K562 (cell line): ENCODE measurements around the gene TPD52L1. TPM values are rescaled to one million over a fixed set of nuclear protein-coding genes. Genes with fewer than 3 reads are reported as not detected.

Experiments used
- ATAC-seq: fragments of 200-7000 bp; cut with Tn5 transposase; 3 replicates; pipeline ENCODE4 v1.9.1; 2020; ENCODE audit warnings: moderate library complexity
- BruUV-seq: library from RNA; stranded (reverse); fragments of 400-500 nt; replicated peaks from 2 replicates; lab custom pipeline; 2021; lab: Mats Ljungman, UMichigan
- CTCF ChIA-PET: fragments of 300-600 bp; formaldehyde crosslinking; extraction: SDS; loops from one replicate; lab custom pipeline; 2021; ENCODE audit warnings: low intra/inter-chr PET ratio; lab: Yijun Ruan, JAX
- POLR2A ChIA-PET: fragments of 300-600, 350-650 bp; sonication (Branson Sonifier 250); formaldehyde crosslinking; extraction: SDS; loops from one replicate; lab custom pipeline; 2021; ENCODE audit warnings: antibody characterized with exemption, inconsistent platforms; lab: Yijun Ruan, JAX
- DNase-seq, 4 experiments: peaks; one replicate each; pipeline versions ENCODE4 v3.0.0 to v3.0.0-alpha.2; 2011 to 2018; ENCODE audit warnings: low spot score in 3 of 4, mixed read lengths in 3 of 4; ENCODE audit errors: extremely low read depth in 1 of 4
- FAIRE-seq: peaks from 2 replicates; lab custom pipeline; 2011; peaks lifted over from hg19 to GRCh38; lab: Jason Lieb, UNC
- H2AFZ ChIP-seq: 2 replicates; pipeline ENCODE4 v1.6.0; 2011; ENCODE audit warnings: low read depth, low read length, control low read depth, inconsistent platforms
- H3K27ac ChIP-seq: fragments of 200-600 bp; 3 replicates; pipeline ENCODE4 v1.8.0; 2011; ENCODE audit warnings: low read depth, mild to moderate bottlenecking, control low read depth, inconsistent platforms, low read length, moderate library complexity, mixed read lengths; ENCODE audit errors: extremely low read depth
- H3K27me3 ChIP-seq, 2 experiments: fragments of 300-600 bp in 1 of 2; 2 replicates in 1 of 2; 3 replicates in 1 of 2; pipeline versions ENCODE4 v1.6.0 to v1.8.0; 2011; ENCODE audit warnings: inconsistent platforms in 2 of 2, low read length in 2 of 2, mild to moderate bottlenecking in 1 of 2, mixed read lengths in 1 of 2, moderate library complexity in 1 of 2; ENCODE audit not compliant: control insufficient read depth in 2 of 2, insufficient read depth in 2 of 2
- H3K36me3 ChIP-seq: fragments of 300-600 bp; 3 replicates; pipeline ENCODE4 v1.8.0; 2011; ENCODE audit warnings: mild to moderate bottlenecking, low read length, inconsistent platforms; ENCODE audit not compliant: control insufficient read depth, insufficient read depth
- H3K4me1 ChIP-seq, 2 experiments: fragments of 200-600 bp in 1 of 2; replicated peaks in 1 of 2; 2 replicates in 1 of 2; 3 replicates in 1 of 2; pipeline versions ENCODE4 v1.5.1 to v1.8.0; 2011; ENCODE audit warnings: inconsistent platforms in 2 of 2, low read length in 2 of 2, mild to moderate bottlenecking in 1 of 2, mixed read lengths in 1 of 2, moderate library complexity in 1 of 2; ENCODE audit not compliant: control insufficient read depth in 2 of 2, insufficient read depth in 2 of 2
- H3K4me2 ChIP-seq: 2 replicates; pipeline ENCODE4 v1.6.1; 2011; ENCODE audit warnings: low read length, control low read depth, inconsistent platforms, mixed read lengths; ENCODE audit not compliant: insufficient read depth
- H3K4me3 ChIP-seq: fragments of 200-600 bp; sonication (generic), shearing (Covaris generic); 2 replicates; pipeline ENCODE4 v1.5.1; 2016; ENCODE audit warnings: control low read depth, inconsistent platforms
- H3K79me2 ChIP-seq: fragments of 200-600 bp; 3 replicates; pipeline ENCODE4 v1.8.0; 2011; ENCODE audit warnings: low read length, inconsistent platforms; ENCODE audit not compliant: control insufficient read depth, insufficient read depth
- H3K9ac ChIP-seq, 2 experiments: 2 replicates each; pipeline versions ENCODE4 v1.6.0 to v1.6.1; 2011; ENCODE audit warnings: low read depth in 2 of 2, low read length in 2 of 2, control low read depth in 1 of 2, inconsistent platforms in 1 of 2, mild to moderate bottlenecking in 1 of 2, mixed read lengths in 1 of 2; ENCODE audit not compliant: insufficient read depth in 1 of 2
- H3K9me1 ChIP-seq: one replicate; pipeline ENCODE4 v1.6.0; 2011; ENCODE audit warnings: inconsistent platforms, mild to moderate bottlenecking, low read length, moderate library complexity; ENCODE audit not compliant: control insufficient read depth, insufficient read depth
- H3K9me3 ChIP-seq: replicated peaks from 2 replicates; pipeline ENCODE4 v1.5.1; 2011; ENCODE audit warnings: low read depth, low read length, inconsistent platforms; ENCODE audit not compliant: control insufficient read depth, insufficient read depth
- H4K20me1 ChIP-seq: replicated peaks from 2 replicates; pipeline ENCODE4 v1.6.1; 2011; ENCODE audit warnings: low read length, inconsistent platforms, mixed read lengths; ENCODE audit not compliant: control insufficient read depth, insufficient read depth
- CHAMP1 ChIP-seq: fragments of 450-650 bp; IDR thresholded peaks from 2 replicates; pipeline ENCODE4 v1.6.1; 2016; ENCODE audit warnings: mild to moderate bottlenecking
- CXXC5 ChIP-seq: fragments of 250-450 bp; sonication (Bioruptor Pico); IDR thresholded peaks from 2 replicates; pipeline ENCODE4 v1.8.0; 2022; ENCODE audit warnings: inconsistent platforms, mild to moderate bottlenecking, moderate library complexity
- DMBX1 ChIP-seq: fragments of 250-450 bp; sonication (Bioruptor Pico); IDR thresholded peaks from 2 replicates; pipeline ENCODE4 v1.8.0; 2022; ENCODE audit warnings: inconsistent platforms, mild to moderate bottlenecking, moderate library complexity, borderline replicate concordance
- ETV1 ChIP-seq: fragments of 450-650 bp; conservative IDR thresholded peaks from 2 replicates; pipeline ENCODE4 v1.6.1; 2016; ENCODE audit warnings: missing genetic modification characterization, control low read depth, low read depth, missing compliant biosample characterization
- FOXA1 ChIP-seq: fragments of 450-650 bp; IDR thresholded peaks from 2 replicates; pipeline ENCODE4 v1.6.1; 2016; ENCODE audit warnings: mild to moderate bottlenecking, borderline replicate concordance
- NFXL1 ChIP-seq: fragments of 450-650 bp; formaldehyde crosslinking; IDR thresholded peaks from 2 replicates; pipeline ENCODE4 v1.4.0; 2021; ENCODE audit warnings: mild to moderate bottlenecking
- NR4A1 ChIP-seq, 2 experiments: fragments of 250-450 bp in 1 of 2; fragments of 450-650 bp in 1 of 2; sonication (Bioruptor Pico) in 1 of 2; IDR thresholded peaks; 2 replicates each; pipeline versions ENCODE4 v1.4.0 to v1.6.1; 2016 to 2020; ENCODE audit warnings: mild to moderate bottlenecking in 2 of 2, missing compliant biosample characterization in 1 of 2, missing genetic modification characterization in 1 of 2, moderate library complexity in 1 of 2
- POLR3G ChIP-seq: IDR thresholded peaks from 2 replicates; pipeline ENCODE4 v1.6.1; 2011; ENCODE audit not compliant: insufficient read length, insufficient replicate concordance; ENCODE audit errors: extremely low read depth
- SRF ChIP-seq, 2 experiments: fragments of 250-450, 450-650 bp in 1 of 2; sonication (Bioruptor Pico) in 1 of 2; sonication (generic) in 1 of 2; formaldehyde crosslinking; IDR thresholded peaks; 2 replicates each; pipeline versions ENCODE4 v1.5.0 to v1.5.1; 2020 to 2022; ENCODE audit warnings: mild to moderate bottlenecking in 1 of 2, missing genetic modification reagents in 1 of 2
- SRSF1 ChIP-seq: fragments of 200-400 bp; formaldehyde crosslinking; IDR thresholded peaks from 2 replicates; pipeline ENCODE4 v1.6.1; 2017; ENCODE audit warnings: mild to moderate bottlenecking, low read depth, low read length, moderate library complexity
- STAT6 ChIP-seq: sonication (generic); formaldehyde crosslinking; IDR thresholded peaks from 2 replicates; pipeline ENCODE4 v1.8.1; 2023; ENCODE audit warnings: mild to moderate bottlenecking, missing genetic modification reagents
- TCF3 ChIP-seq: sonication (generic); formaldehyde crosslinking; IDR thresholded peaks from 2 replicates; pipeline ENCODE4 v1.4.0; 2020; ENCODE audit warnings: mild to moderate bottlenecking, missing genetic modification reagents
- ZFX ChIP-seq: sonication (generic); formaldehyde crosslinking; IDR thresholded peaks from 2 replicates; pipeline ENCODE4 v1.8.0; 2022; ENCODE audit warnings: mild to moderate bottlenecking, missing genetic modification reagents, moderate library complexity
- ZNF224 ChIP-seq: sonication (generic); formaldehyde crosslinking; IDR thresholded peaks from 2 replicates; pipeline ENCODE4 v1.8.0; 2022; ENCODE audit warnings: mild to moderate bottlenecking, missing genetic modification reagents
- ZNF398 ChIP-seq: fragments of 250-450 bp; sonication (Bioruptor Pico); IDR thresholded peaks from 2 replicates; pipeline ENCODE4 v1.8.0; 2021; ENCODE audit warnings: moderate library complexity, mild to moderate bottlenecking, inconsistent platforms
- WGBS: fragments of 100-300 bp; shearing (Covaris generic); methylation state at CpG from one replicate; pipeline ENCODE4 v1.1.6; 2016; ENCODE audit warnings: low coverage, mixed read lengths; ENCODE audit not compliant: insufficient coverage; ENCODE audit errors: missing lambda C conversion rate; 5-methylcytosine and 5-hydroxymethylcytosine counted together
- in situ Hi-C: fragments of 300-500 bp; cut with MboI; formaldehyde crosslinking; loops from 4 replicates; pipeline ENCODE4 v1.15.0; 2018; ENCODE audit warnings: inconsistent platforms, mixed read lengths
- intact Hi-C: fragments of 100-400 bp; cut with micrococcal nuclease; formaldehyde crosslinking; loops from 2 replicates; pipeline ENCODE4 v1.14.2; 2022
- polyA plus RNA-seq, 8 experiments: library from polyadenylated mRNA; depleted of rRNA in 4 of 8; stranded (reverse) in 5 of 8; unstranded in 3 of 8; fragments of >200 nt; fragmentation: Nextera tagmentation in 2 of 8; fragmentation: Illumina TruSeq in 1 of 8; extraction: Ambion mirVana in 2 of 8; extraction: Trizol in 1 of 8; gene quantifications; 2 replicates each; pipeline versions ENCODE4 v1.2.1 to v1.2.3, GENCODE V29; 2011 to 2014; ENCODE audit warnings: inconsistent platforms in 1 of 8, missing spikeins in 1 of 8
- total RNA-seq, 7 experiments: library from RNA; depleted of rRNA in 6 of 7; stranded (reverse); fragments of >200 nt in 6 of 7; fragmentation: Illumina TruSeq in 2 of 7; extraction: Trizol in 2 of 7; gene quantifications; 2 replicates each; pipeline versions ENCODE4 v1.2.1 to v1.2.3, GENCODE V29; 2011 to 2021; ENCODE audit warnings: low replicate concordance in 1 of 7

The TPD52L1 gene
- total and polyA plus RNA-seq, 9 of the 15 experiments (the other 6 are each of a cell fraction or from before 2014, with no cell fraction given): 12.9 to 149 (median 75.7) TPM

GRCh38 chr6:125169522-125169921 is 15.9 kb downstream of the TPD52L1 start:
- no peaks in the 10 kb centered on the region; the same call in 2 of the 3 replicates for H3K36me3 ChIP-seq
- no peak overlapping the region; the same call in 1 of the 2 replicates for H2AFZ ChIP-seq
- no peak overlapping the region for H3K4me3 ChIP-seq
- H3K4me2 ChIP-seq: peak overlapping the region; percentile 3
- H3K27ac ChIP-seq: peak overlapping the region; percentile 29; the same call in 1 of the 3 replicates
- no TSS peak for BruUV-seq
- H4K20me1 ChIP-seq: no peaks in the 10 kb centered on the region
- WGBS: 44% methylated on average over 3 of the region's 3 CpGs
- no peaks in the 10 kb centered on the region for H3K9me1 ChIP-seq
- no peaks in the 10 kb centered on the region for H3K27me3 ChIP-seq
- 0 out of 3 replicates have a peak, but pooled peaks cover 4% of the 10 kb centered on the region for H3K79me2 ChIP-seq
- DNase-seq (peak in 2 of 4 experiments; percentile 23 to 43), FAIRE-seq (no peak), ATAC-seq (peak; percentile 58)
- intact Hi-C loops (no loop called here), in situ Hi-C loops (loop anchor here (25.0 kb wide), 1 partner anchor 593 kb away; no protein-coding TSS in a partner anchor)
- ChIA-PET CTCF (no interaction called here), POLR2A (interaction anchor here (0.9 to 2.5 kb wide), 3 partner anchors 10 to 29 kb away, joined by 3 to 10 read pairs (median 4); no protein-coding TSS in a partner anchor)
- no peaks in the 10 kb centered on the region for H3K9me3 ChIP-seq
- peaks cover 0 to 36% of the 10 kb centered on the region in 2 experiments; a peak in 3 of 5 replicates for H3K4me1 ChIP-seq
- H3K9ac ChIP-seq: no peak overlapping the region; a peak in 1 of 4 replicates
- no peak for TF ChIP-seq ZNF224 (CRISPR knock-in tag)
- TF ChIP-seq STAT6 (CRISPR knock-in tag): no peak
- no peak for TF ChIP-seq SRF (CRISPR knock-in tag; IDR thresholded peaks at IDR 0.05)
- TF ChIP-seq ETV1 (tag): no peak
- no peak for TF ChIP-seq NFXL1 (CRISPR knock-in tag)
- no peak for TF ChIP-seq FOXA1
- no peak for TF ChIP-seq ZFX (CRISPR knock-in tag)
- no peak for TF ChIP-seq CHAMP1
- TF ChIP-seq ZNF398 (CRISPR knock-in tag): no peak
- peak; percentile 61; the same call in 1 of the 2 replicates for TF ChIP-seq DMBX1 (CRISPR knock-in tag)
- no peak for TF ChIP-seq SRSF1
- no peak for TF ChIP-seq NR4A1 (CRISPR knock-in tag; IDR thresholded peaks at IDR 0.05)
- 0 out of 2 replicates have a peak, but pooled peaks have one; percentile 27 for TF ChIP-seq NR4A1 (tag; IDR thresholded peaks at IDR 0.05)
- TF ChIP-seq TCF3 (CRISPR knock-in tag): no peak
- TF ChIP-seq POLR3G: no peak
- peak; percentile 45; the same call in 1 of the 2 replicates for TF ChIP-seq CXXC5 (CRISPR knock-in tag)
